Neural progenitor cell (in vitro differentiated cells): Measurements from ENCODE around the gene EIF4A3.

Source experiments
- EZH2 ChIP-seq: fragments of 200-600 bp; sonication (generic); IDR thresholded peaks from 2 replicates; pipeline ENCODE4 v1.6.1; 2017; ENCODE audit warnings: antibody characterized with exemption, mild to moderate bottlenecking, moderate library complexity
- TF ChIP-seq, protein P1 (sequence below): fragments of 200-600 bp; sonication (generic); IDR thresholded peaks from 2 replicates; pipeline ENCODE4 v1.5.1; 2017; ENCODE audit warnings: antibody characterized with exemption, mild to moderate bottlenecking

DNA sequence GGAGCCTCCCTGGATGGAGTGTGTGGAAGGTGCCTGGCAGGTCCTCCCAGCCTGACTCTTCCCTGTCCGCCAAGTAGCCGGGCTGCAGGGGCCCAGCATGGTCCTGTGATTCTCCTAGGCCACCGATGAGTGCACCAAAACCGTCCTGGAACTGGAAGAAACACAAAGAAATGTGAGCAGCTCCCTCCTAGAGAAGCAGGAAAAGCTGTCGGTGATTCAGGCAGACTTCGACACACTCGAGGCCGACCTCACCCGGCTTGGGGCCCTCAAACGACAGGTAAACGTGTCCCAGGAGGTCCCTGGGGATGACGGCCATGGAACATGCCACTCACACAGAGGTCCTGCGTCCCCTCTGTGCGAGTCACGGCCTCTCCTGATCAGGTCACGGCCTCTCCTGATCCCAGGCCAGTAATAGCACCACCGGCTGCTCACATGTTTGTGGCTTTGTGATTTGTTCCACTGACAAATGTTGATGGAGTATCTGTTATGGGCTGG is 49.8 kb downstream of the EIF4A3 start:
- TF ChIP-seq, protein P1, sequence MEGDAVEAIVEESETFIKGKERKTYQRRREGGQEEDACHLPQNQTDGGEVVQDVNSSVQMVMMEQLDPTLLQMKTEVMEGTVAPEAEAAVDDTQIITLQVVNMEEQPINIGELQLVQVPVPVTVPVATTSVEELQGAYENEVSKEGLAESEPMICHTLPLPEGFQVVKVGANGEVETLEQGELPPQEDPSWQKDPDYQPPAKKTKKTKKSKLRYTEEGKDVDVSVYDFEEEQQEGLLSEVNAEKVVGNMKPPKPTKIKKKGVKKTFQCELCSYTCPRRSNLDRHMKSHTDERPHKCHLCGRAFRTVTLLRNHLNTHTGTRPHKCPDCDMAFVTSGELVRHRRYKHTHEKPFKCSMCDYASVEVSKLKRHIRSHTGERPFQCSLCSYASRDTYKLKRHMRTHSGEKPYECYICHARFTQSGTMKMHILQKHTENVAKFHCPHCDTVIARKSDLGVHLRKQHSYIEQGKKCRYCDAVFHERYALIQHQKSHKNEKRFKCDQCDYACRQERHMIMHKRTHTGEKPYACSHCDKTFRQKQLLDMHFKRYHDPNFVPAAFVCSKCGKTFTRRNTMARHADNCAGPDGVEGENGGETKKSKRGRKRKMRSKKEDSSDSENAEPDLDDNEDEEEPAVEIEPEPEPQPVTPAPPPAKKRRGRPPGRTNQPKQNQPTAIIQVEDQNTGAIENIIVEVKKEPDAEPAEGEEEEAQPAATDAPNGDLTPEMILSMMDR = no peak
- TF ChIP-seq EZH2 = no peak
